Right lung (tissue), 5 donors: ENCODE data around the gene LRRC2. TPM values are rescaled to one million over a fixed set of nuclear protein-coding genes. Genes with fewer than 3 reads are reported as not detected.
"Not testable (repeated sequence)": the region's sequence is repeated elsewhere in the genome, so short reads cannot be mapped to it uniquely, and the experiment has no call there.

Source experiments
- DNase-seq, 2 donors: peaks; one replicate each; pipeline ENCODE4 v3.0.0-alpha.2; 2013
- polyA plus RNA-seq, 5 donors: library from polyadenylated mRNA; unstranded; fragments of 120-200 nt; gene quantifications; one replicate each; pipeline versions ENCODE4 v1.2.1 to v1.2.3, GENCODE V29; 2013; ENCODE audit warnings: inconsistent platforms in 1 of 5, low replicate concordance in 1 of 5; ENCODE audit not compliant: insufficient read length in 5 of 5, insufficient read depth in 1 of 5

The LRRC2 gene
- polyA plus RNA-seq, 5 donors: 0.37 to 0.86 (median 0.47) TPM

DNA sequence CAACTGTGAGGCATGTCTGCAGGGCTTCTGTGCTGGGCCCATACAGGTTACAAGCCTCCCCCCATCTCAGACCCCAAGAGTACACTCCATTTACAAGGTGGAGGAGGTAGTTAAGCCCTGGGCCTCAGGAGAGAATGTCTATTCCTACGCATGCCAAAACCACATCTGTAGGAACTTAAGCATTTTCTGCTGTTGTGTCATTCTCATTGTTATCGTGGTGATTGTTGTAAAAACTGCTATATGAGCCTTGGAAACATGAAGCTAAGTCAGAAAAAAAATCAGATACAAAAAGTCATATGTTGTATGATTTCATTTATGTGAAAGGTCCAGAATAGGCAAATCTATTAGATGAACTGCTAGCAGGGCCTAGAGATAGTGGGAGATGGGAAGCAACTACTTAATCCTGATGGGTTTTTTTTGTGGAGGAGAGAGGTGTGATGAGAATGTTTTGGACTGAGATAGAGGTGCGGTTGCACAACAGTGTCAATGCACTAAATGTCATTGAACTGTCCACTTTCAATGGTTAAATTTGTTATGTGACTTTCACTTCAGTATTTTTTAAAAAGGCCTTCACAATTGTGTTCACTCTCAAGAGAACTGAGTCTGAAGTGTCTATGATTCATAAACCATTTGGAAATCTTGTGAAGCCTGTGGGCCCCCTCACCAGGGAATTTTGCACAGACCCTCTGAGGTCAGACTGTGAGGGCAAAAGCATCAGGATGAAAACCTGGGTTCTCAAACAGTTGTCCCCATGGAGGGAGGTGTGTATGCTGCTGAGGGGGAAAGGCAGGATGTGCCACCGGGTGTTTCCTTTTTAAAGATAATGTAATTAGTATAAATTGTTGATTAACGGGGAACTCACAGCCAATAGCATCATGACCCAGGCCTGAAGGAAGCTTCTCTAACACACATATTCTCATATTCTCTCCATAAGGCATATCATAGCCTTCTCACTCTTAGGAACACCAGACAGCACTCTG is 65.2 kb downstream of the LRRC2 start:
- no peak for DNase-seq

DNA sequence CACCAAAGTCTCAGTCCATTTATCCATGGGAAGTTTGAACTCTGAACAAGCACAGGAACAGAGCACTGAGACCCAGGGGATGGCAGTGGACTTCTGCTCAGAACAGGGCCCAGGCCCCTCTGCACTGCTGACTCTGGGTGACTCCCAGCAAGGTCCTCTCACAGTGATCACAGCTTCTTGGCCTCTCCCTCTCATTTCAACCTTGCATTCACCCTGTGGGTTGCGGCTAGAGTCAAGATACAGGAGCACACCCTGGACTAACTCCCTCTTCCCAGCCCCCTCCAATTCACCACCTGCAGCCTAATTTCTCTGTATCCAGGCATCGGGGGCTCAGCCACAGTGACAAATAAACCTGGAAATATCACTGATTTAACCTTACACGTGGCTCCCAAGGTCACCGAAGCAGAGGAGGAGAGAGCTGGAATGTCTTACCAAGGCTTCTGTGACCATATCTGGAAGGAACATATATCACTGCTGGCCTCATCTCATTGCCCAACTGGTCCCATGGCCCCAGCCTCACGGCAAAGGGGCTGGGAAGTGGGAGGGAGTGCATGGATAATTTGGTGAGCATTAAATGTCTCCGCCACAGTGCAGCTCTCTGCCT is 67.1 kb downstream of the LRRC2 start:
- DNase-seq: no peak

GRCh38 chr3:46497556-46498265 is 68.4 kb downstream of the LRRC2 start, which contains the start of gene RTP3:
Gene RTP3, plus strand, starts transcription at chr3:46497976. Its CDS starts 87 bp downstream, at chr3:46498063.
- no peak for DNase-seq

- DNase-seq: no peak
Measured at GRCh38 chr3:46496746-46497555, 69.2 kb downstream of the LRRC2 start.

GRCh38 chr3:46495901-46496456 is 70.1 kb downstream of the LRRC2 start:
- no peak for DNase-seq

GRCh38 chr3:46494491-46494890 is 71.6 kb downstream of the LRRC2 start:
- not testable (repeated sequence) for DNase-seq

- no peak for DNase-seq
Measured at GRCh38 chr3:46492890-46493547, 73.1 kb downstream of the LRRC2 start.

GRCh38 chr3:46491089-46492070 is 74.7 kb downstream of the LRRC2 start:
- DNase-seq: no peak

DNA sequence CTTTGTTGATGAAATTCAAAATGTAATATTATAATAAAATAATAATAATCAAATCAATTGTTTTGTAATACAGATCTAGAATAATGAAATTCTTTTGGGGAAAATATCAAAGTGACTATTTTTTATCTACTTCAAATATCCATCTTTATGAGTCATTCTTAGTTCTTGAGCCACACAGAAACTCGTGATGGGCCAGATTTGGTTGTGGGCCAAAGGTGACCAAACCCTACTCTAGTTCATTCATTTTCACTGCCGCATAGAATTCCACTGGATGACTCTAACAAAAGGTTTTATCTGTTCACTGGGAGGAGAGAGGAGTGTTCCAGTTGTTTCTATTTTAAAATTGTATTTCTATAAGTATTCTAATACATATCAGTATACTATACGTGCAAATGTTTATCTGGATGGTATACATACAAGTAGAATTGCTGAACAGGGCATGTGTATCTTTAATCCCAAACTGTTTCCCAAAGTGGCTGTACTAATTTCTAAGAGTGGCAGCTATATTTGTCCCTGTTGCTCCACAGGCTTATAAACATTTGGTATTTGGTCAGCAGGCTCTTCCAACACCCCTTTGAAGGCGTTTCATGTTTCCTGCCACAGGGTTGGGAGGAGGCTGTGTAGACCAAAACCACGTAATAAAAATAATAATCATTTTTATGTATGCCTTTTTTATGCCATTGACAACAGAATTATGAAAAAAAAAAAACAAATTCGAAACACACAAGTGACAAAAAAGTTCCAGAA is 75.6 kb downstream of the LRRC2 start:
- DNase-seq: no peak

GRCh38 chr3:46489875-46490274 is 76.2 kb downstream of the LRRC2 start:
- DNase-seq: no peak

DNA sequence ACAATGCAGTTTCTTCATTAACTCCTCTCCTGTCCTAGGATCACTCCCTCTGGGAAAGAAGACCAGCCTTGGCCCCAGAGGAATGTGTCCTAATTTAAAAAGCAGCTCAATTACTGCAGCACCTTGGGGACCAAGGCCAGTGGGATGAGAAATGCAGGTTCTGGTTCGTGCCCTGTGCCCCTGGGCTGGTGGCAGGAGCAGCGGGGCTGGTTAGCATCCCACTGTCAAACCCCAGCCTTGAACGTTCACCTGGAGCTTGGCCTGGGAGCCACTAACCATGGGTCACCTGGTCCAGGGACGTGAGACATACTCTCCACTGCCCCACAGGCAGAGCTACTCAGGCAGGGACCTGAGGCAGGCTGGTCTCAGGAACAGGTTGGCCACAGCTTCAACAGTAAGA is 76.7 kb downstream of the LRRC2 start:
- no peak for DNase-seq

- DNase-seq: peak; percentile 76 to 83
Measured at GRCh38 chr3:46488735-46489361, 77.3 kb downstream of the LRRC2 start.

DNA sequence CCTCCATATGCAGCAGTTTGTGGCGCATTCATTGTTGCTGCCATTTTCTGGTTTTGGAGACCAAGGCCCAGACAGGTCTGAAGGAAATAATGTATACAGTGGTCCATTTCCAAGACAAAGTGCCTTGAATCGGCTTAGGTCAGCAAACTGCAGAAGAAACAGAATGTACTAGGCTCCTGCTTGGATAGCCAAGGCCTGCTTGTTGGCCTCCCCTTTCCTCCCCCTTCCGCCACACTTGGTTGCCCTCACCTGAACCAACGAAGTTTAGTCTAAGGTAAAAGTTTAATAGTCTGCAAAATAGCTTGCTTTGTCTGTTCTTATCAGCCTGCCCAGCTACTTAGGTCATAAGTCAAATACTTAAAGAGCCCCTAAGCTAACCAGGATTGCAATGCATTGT is 80.3 kb downstream of the LRRC2 start:
- no peak for DNase-seq

GRCh38 chr3:46484911-46485778 is 81.0 kb downstream of the LRRC2 start:
- DNase-seq: peak; percentile 30 to 42

DNA sequence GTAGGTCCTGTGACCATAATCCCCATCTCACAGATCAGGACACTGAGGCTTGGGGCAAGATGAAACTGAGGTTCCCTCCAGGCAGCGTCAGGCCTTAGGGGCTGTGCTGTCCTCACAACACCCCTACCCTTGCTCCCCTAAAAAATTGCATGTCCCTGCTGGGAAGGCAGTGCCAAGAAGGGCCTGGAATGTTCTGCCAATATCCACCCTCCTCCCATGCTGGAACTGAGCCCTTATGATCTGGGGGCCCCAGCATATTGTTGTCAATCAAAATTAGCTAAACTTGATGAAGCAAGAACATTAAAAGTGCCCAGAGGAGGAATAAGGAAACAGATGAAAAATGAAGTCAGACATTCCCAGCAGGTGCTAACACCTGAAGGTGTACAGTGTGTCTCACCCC is 81.7 kb downstream of the LRRC2 start:
- no peak for DNase-seq

DNA sequence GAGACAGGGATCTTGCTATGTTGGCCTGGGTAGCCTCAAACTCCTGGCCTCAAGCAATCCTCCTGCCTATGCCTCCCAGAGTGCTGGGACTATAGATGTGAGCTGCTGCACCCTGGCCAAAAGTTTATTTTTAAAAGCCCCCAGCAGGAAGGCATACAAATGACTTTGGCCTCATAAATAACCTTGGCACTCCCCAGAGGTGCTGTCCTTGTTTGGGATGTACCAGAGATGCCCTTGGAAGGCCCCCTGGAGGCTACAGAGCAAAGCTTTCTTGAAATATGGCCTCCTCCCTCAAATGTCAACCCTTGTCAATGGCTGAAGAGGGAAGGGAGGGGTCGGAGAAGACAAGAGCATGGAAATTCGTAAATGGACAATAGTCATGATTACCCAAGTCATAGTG is 82.3 kb downstream of the LRRC2 start:
- no peak for DNase-seq
